ENCODE measurements around the gene DLG2. TPM values are rescaled to one million over a fixed set of nuclear protein-coding genes. Genes with fewer than 3 reads are reported as not detected.

The DLG2 gene
- total and polyA plus RNA-seq, 9 of the 15 experiments (the other 6 are each of a cell fraction or from before 2014, with no cell fraction given) = 0.52 to 1.6 (median 0.95) TPM

DNA sequence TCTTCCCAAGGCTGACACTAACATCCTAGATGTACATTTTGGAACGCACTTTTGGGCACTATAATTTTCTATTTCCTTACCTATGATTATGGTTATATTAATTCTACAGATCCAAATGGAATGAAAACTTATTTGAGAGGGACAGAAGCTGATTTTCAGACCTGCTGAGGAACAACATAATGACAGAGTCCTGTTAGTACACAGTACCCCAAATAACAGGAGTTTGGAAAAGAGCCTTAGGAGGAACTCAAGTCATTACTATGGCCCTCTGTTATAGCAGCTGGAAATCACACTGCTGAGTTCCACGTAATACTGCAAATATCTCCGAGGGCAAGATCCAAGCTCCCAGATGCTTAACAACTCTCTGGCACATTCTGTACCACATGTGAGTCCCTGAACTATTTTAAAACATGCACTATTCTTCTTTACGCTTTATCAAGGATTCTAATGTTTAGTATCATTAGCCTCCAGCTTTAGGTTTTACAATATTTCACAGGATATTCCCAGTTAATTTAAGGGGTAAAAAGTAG lies 1313.2 kb downstream of the DLG2 start:
- no peaks in the 10 kb centered on the region for H3K79me2 ChIP-seq (ENCODE audit: control insufficient read depth, insufficient read depth, low read length)
- H2AFZ ChIP-seq (ENCODE audit: low read depth, low read length) = no peak overlapping the region
- no peaks in the 10 kb centered on the region for H3K27me3 ChIP-seq (ENCODE audit: control insufficient read depth in 2 of 2, insufficient read depth in 2 of 2, low read length in 2 of 2)
- intact Hi-C loops (cut with micrococcal nuclease) = no loop called here
- FAIRE-seq = no peak
- ChIA-PET POLR2A (no interaction called here), CTCF (ENCODE audit: low intra/inter-chr PET ratio) (no interaction called here)
- H3K9ac ChIP-seq (ENCODE audit: insufficient read depth in 1 of 2, low read depth in 2 of 2, low read length in 2 of 2) = no peak overlapping the region
- no peak for DNase-seq (ENCODE audit: extremely low read depth in 1 of 4, low spot score in 3 of 4)
- no peak overlapping the region for H3K27ac ChIP-seq (ENCODE audit: extremely low read depth, low read depth, low read length)
- WGBS (ENCODE audit: insufficient coverage, low coverage, missing lambda C conversion rate) = 0% methylated on average over 4 of the region's 4 CpGs
- no TSS peak for BruUV-seq (replicated peaks)
- H4K20me1 ChIP-seq (replicated peaks; ENCODE audit: control insufficient read depth, insufficient read depth, low read length) = no peaks in the 10 kb centered on the region
- H3K4me3 ChIP-seq = no peak overlapping the region
- ATAC-seq = no peak
- H3K4me1 ChIP-seq (replicated peaks in 1 of 2; ENCODE audit: control insufficient read depth in 2 of 2, insufficient read depth in 2 of 2, low read length in 2 of 2) = no peaks in the 10 kb centered on the region
- no peak overlapping the region for H3K4me2 ChIP-seq (ENCODE audit: insufficient read depth, low read length)
- H3K9me3 ChIP-seq (replicated peaks; ENCODE audit: control insufficient read depth, insufficient read depth, low read depth, low read length) = no peaks in the 10 kb centered on the region
- no peaks in the 10 kb centered on the region for H3K36me3 ChIP-seq (ENCODE audit: control insufficient read depth, insufficient read depth, low read length)
- no peaks in the 10 kb centered on the region for H3K9me1 ChIP-seq (ENCODE audit: control insufficient read depth, insufficient read depth, low read length)
- in situ Hi-C loops (cut with MboI) = no loop called here
- TF ChIP-seq LEF1 (IDR thresholded peaks at IDR 0.05) (no peak), DPF2 (IDR thresholded peaks at IDR 0.05) (no peak), RBM22 (IDR thresholded peaks at IDR 0.05; ENCODE audit: low read depth, low read length, poor library complexity, severe bottlenecking) (no peak), ZNF444 (CRISPR knock-in tag; IDR thresholded peaks at IDR 0.05) (no peak), CEBPB (tag; IDR thresholded peaks at IDR 0.05) (no peak), HNRNPH1 (optimal IDR thresholded peaks at IDR 0.05; ENCODE audit: low read depth, low read length) (no peak), TEAD1 (CRISPR knock-in tag; IDR thresholded peaks at IDR 0.05) (no peak), RBM17 (IDR thresholded peaks at IDR 0.05; ENCODE audit: borderline replicate concordance, low read depth, low read length) (no peak), CREB5 (CRISPR knock-in tag; IDR thresholded peaks at IDR 0.05) (no peak), ZNF699 (CRISPR knock-in tag; IDR thresholded peaks at IDR 0.05; ENCODE audit: insufficient replicate concordance) (no peak), MXI1 (IDR thresholded peaks at IDR 0.05; ENCODE audit: low read depth, low read length) (no peak), SNRNP70 (optimal IDR thresholded peaks at IDR 0.05; ENCODE audit: low read depth, low read length) (no peak), PHF20 (IDR thresholded peaks at IDR 0.05; ENCODE audit: partially characterized antibody) (no peak), AFF1 (IDR thresholded peaks at IDR 0.05; ENCODE audit: low read depth in 1 of 2, partially characterized antibody in 2 of 2) (no peak), FIP1L1 (IDR thresholded peaks at IDR 0.05; ENCODE audit: low read depth, low read length, poor library complexity, severe bottlenecking) (no peak)
- TF ChIP-seq, protein P1, sequence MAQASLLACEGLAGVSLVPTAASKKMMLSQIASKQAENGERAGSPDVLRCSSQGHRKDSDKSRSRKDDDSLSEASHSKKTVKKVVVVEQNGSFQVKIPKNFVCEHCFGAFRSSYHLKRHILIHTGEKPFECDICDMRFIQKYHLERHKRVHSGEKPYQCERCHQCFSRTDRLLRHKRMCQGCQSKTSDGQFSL (CRISPR knock-in tag; IDR thresholded peaks at IDR 0.05) = no peak
- TF ChIP-seq, protein P1 (tag; IDR thresholded peaks at IDR 0.05) = no peak

All from K562 (cell line).